Keratinocyte (primary cell): ENCODE data around the gene CDHR1.

Source experiments
- CTCF ChIP-seq, 3 experiments: IDR thresholded peaks in 1 of 3; conservative IDR thresholded peaks in 1 of 3; optimal IDR thresholded peaks in 1 of 3; 2 replicates in 2 of 3; 3 replicates in 1 of 3; pipeline versions ENCODE3 to v1.5.1; 2011; ENCODE audit warnings: low read length in 3 of 3, mild to moderate bottlenecking in 3 of 3, moderate library complexity in 2 of 3, control low read depth in 1 of 3, inconsistent platforms in 1 of 3; ENCODE audit not compliant: insufficient read depth in 2 of 3; ENCODE audit errors: extremely low read depth in 1 of 3
- EZH2 ChIP-seq: IDR thresholded peaks from one replicate; pipeline ENCODE4 v1.6.1; 2012; ENCODE audit warnings: inconsistent platforms, mild to moderate bottlenecking, low read length, moderate library complexity

GRCh38 chr10:84247496-84247895 is 53.2 kb downstream of the CDHR1 start:
- no peak for TF ChIP-seq CTCF (optimal IDR thresholded peaks at IDR 0.05 in 1 of 3, IDR thresholded peaks at IDR 0.05 in 1 of 3, conservative IDR thresholded peaks at IDR 0.05 in 1 of 3; ENCODE audit: extremely low read depth in 1 of 3, insufficient read depth in 2 of 3, low read length in 3 of 3)
- TF ChIP-seq EZH2: no peak
